ENCODE data around the gene LOXL3. TPM values are rescaled to one million over a fixed set of nuclear protein-coding genes. Genes with fewer than 3 reads are reported as not detected.

The LOXL3 gene
- total RNA-seq, 4 donors from 2014 or later = 0.98 to 5.6 (median 2.2) TPM

DNA sequence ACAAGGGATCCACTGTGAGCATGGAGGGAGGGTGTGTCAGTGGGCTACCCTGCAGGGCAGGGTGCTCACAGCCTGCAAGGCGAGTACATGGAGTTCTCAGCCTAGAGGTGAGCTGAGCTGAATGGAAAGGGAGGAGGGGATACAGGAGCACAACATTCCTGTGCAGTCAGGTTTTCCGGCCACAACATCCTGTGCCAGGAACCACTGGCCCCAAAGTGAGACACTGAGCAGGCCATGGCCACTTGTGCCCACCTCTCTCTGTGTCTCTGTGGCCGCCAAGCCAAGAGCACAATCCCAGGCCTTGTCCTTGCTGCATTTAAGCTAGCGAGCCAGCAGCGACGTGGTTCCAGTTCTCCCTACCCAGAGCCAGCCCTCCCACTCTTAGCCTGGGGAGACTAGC lies 6.8 kb upstream of the LOXL3 start:
- no peak for DNase-seq
- no peaks in the 10 kb centered on the region for H3K27me3 ChIP-seq
- no peak for TF ChIP-seq CTCF (IDR thresholded peaks at IDR 0.05)
- H3K36me3 ChIP-seq = peaks cover 0 to 6% of the 10 kb centered on the region in 2 donors
- H3K27ac ChIP-seq = no peak overlapping the region
- peaks cover 0 to 2% of the 10 kb centered on the region in 2 donors for H3K4me1 ChIP-seq
- no peaks in the 10 kb centered on the region for H3K9me3 ChIP-seq
- no peak overlapping the region for H3K4me3 ChIP-seq (replicated peaks in 1 of 3)
- 68 to 72% methylated on average over 6 of the region's 6 CpGs for WGBS, 2 donors
- intact Hi-C loops (cut with DNase I) = no loop called here

DNA sequence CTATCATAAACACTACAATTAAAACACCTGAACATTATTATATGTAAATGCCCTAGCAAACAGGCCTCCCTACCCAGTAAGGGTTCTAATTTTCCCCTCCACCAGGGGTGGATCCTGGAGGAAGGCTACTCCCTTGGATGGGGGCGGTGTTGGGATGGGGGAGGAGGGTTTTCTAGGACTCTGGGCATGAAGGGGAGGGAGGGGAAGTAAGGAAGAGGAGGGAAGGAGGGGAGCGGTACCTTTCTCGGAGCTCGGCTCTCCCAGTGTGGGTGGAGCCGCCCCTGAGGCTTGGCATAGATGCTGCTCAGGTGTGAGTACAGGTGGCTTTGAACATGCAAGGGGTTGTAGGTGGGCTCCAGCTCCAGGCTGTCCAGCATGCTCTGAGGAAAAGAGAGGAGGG lies 6.2 kb upstream of the LOXL3 start:
- no peak overlapping the region for H3K4me3 ChIP-seq (replicated peaks in 1 of 3)
- DNase-seq = no peak
- peaks cover 0 to 8% of the 10 kb centered on the region in 2 donors for H3K4me1 ChIP-seq
- no peak overlapping the region for H3K27ac ChIP-seq
- no peak for TF ChIP-seq CTCF (IDR thresholded peaks at IDR 0.05)
- no peak for TF ChIP-seq POLR2A (IDR thresholded peaks at IDR 0.05)
- H3K9me3 ChIP-seq = no peaks in the 10 kb centered on the region
- intact Hi-C loops (cut with DNase I) = no loop called here
- WGBS, 2 donors = 54 to 59% methylated on average over 5 of the region's 5 CpGs
- H3K27me3 ChIP-seq = no peaks in the 10 kb centered on the region
- peaks cover 0 to 6% of the 10 kb centered on the region in 2 donors for H3K36me3 ChIP-seq

DNA sequence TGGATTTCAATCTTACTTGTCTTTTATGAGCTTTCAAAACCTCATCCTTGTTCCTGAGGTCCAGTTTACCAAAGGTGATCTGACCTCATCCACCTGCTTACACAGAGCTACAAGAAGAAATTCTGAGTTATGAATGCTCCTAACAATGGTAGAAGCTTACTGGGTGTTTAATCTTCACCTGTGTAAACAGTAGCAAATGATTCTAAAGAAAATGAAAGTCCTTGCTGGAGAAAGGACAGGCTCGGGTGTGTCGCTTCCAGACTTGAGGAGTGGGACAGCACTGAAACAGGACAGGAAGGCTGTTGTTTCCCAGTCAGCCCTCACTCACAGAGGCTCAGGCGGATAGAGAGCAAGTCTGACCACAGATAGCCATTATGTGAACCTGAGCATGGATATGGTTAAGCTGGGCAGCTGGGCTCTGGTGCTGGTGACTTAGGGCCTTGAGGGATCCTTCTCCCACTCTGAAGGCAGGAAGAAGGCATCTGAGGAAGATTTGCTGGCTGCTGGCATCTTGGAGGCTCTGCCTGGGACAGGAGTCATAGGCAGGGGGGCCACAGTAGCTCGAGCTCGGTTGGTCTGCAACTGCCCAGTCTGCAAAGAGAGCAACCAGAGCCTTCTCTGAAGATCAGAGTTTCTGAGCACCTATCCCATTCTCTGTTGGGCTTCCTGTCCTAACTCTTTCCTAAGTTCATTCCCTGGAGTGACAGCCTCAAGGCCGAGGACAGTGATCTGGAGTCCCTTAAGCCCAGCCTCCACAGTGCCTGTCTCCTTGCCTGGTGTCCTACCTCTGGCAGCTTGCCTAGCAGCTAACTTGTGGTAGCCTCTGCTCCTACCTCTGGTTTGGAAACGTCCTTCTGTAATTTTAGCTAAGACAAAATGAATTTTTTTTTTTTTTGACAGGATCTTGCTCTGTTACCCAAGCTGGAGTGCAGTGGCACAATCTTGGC lies 4.8 kb upstream of the LOXL3 start:
- no peak overlapping the region for H3K27ac ChIP-seq
- intact Hi-C loops (cut with DNase I) = no loop called here
- H3K9me3 ChIP-seq = no peaks in the 10 kb centered on the region
- peaks cover 0 to 6% of the 10 kb centered on the region in 2 donors for H3K36me3 ChIP-seq
- no peaks in the 10 kb centered on the region for H3K27me3 ChIP-seq
- peaks cover 0 to 8% of the 10 kb centered on the region in 2 donors for H3K4me1 ChIP-seq
- no peak for TF ChIP-seq POLR2A (IDR thresholded peaks at IDR 0.05)
- TF ChIP-seq CTCF (IDR thresholded peaks at IDR 0.05) = no peak
- WGBS, 2 donors = 68 to 75% methylated on average over 5 to 7 of the region's 7 CpGs
- no peak for DNase-seq
- no peak overlapping the region for H3K4me3 ChIP-seq (replicated peaks in 1 of 3)

- Histone ChIP-seq H3K4me1 (peaks cover 0 to 8% of the 10 kb centered on the region in 2 donors), H3K27ac (no peak overlapping the region), H3K9me3 (no peaks in the 10 kb centered on the region), H3K36me3 (peaks cover 0 to 6% of the 10 kb centered on the region in 2 donors), H3K27me3 (no peaks in the 10 kb centered on the region), H3K4me3 (replicated peaks in 1 of 3) (no peak overlapping the region)
- intact Hi-C loops (cut with DNase I) = no loop called here
- DNase-seq = no peak
- 98 to 99% methylated on average over 5 to 6 of the region's 6 CpGs for WGBS, 2 donors
- no peak for TF ChIP-seq CTCF (IDR thresholded peaks at IDR 0.05)
- no peak for TF ChIP-seq POLR2A (IDR thresholded peaks at IDR 0.05)
Observed at GRCh38 chr2:74556831-74557370, 3.2 kb upstream of the LOXL3 start.

GRCh38 chr2:74556159-74556558 lies 2.4 kb upstream of the LOXL3 start:
- intact Hi-C loops (cut with DNase I) = no loop called here
- Histone ChIP-seq H3K27ac (no peak overlapping the region), H3K9me3 (no peaks in the 10 kb centered on the region), H3K4me1 (peaks cover 0 to 8% of the 10 kb centered on the region in 2 donors), H3K27me3 (no peaks in the 10 kb centered on the region), H3K4me3 (replicated peaks in 1 of 3) (no peak overlapping the region), H3K36me3 (peaks cover 0 to 6% of the 10 kb centered on the region in 2 donors)
- DNase-seq = no peak
- no peak for TF ChIP-seq CTCF (IDR thresholded peaks at IDR 0.05)
- TF ChIP-seq POLR2A (IDR thresholded peaks at IDR 0.05) = no peak
- 89 to 94% methylated on average over 12 to 14 of the region's 14 CpGs for WGBS, 2 donors

Data from thyroid gland (tissue), 4 donors.